ENCODE measurements around the gene WASF3.

The WASF3 gene

DNA sequence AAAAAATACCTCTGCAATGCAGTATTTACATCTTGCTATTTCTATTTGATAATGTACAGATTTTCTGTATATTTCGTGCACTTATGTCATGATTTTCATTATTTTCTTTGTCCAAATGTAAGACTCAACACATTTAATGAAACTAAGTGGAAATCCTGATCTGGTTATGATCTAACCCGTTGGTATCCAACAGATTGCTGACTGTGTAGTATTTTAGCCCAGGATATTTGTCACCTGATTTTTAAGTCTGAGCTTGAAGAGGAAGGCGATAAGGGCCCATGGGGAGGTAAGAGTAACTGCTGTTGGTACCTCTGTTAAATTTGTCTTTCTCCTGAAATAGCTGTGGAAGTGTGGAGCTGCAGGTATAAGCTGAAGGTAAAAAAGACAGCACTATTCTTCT is 45.3 kb downstream of the WASF3 start:
- no peak overlapping the region for H3K4me3 ChIP-seq (replicated peaks; ENCODE audit: insufficient read depth, low read length)
- no peak overlapping the region for H3K27ac ChIP-seq (replicated peaks)
- no peak for DNase-seq (ENCODE audit: low read depth in 1 of 2, low spot score in 1 of 2)
- peaks cover 3% of the 10 kb centered on the region for H3K27me3 ChIP-seq (ENCODE audit: insufficient read depth, poor library complexity, severe bottlenecking)
- TF ChIP-seq POLR2AphosphoS5 (IDR thresholded peaks at IDR 0.05; ENCODE audit: low read depth) (no peak), GABPA (IDR thresholded peaks at IDR 0.05; ENCODE audit: low read depth) (no peak), SPI1 (IDR thresholded peaks at IDR 0.05; ENCODE audit: borderline replicate concordance, low read depth) (no peak)
- TF ChIP-seq, protein P1, sequence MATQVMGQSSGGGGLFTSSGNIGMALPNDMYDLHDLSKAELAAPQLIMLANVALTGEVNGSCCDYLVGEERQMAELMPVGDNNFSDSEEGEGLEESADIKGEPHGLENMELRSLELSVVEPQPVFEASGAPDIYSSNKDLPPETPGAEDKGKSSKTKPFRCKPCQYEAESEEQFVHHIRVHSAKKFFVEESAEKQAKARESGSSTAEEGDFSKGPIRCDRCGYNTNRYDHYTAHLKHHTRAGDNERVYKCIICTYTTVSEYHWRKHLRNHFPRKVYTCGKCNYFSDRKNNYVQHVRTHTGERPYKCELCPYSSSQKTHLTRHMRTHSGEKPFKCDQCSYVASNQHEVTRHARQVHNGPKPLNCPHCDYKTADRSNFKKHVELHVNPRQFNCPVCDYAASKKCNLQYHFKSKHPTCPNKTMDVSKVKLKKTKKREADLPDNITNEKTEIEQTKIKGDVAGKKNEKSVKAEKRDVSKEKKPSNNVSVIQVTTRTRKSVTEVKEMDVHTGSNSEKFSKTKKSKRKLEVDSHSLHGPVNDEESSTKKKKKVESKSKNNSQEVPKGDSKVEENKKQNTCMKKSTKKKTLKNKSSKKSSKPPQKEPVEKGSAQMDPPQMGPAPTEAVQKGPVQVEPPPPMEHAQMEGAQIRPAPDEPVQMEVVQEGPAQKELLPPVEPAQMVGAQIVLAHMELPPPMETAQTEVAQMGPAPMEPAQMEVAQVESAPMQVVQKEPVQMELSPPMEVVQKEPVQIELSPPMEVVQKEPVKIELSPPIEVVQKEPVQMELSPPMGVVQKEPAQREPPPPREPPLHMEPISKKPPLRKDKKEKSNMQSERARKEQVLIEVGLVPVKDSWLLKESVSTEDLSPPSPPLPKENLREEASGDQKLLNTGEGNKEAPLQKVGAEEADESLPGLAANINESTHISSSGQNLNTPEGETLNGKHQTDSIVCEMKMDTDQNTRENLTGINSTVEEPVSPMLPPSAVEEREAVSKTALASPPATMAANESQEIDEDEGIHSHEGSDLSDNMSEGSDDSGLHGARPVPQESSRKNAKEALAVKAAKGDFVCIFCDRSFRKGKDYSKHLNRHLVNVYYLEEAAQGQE (IDR thresholded peaks at IDR 0.05; ENCODE audit: insufficient replicate concordance, low read depth), result no peak
- TF ChIP-seq, protein P2, sequence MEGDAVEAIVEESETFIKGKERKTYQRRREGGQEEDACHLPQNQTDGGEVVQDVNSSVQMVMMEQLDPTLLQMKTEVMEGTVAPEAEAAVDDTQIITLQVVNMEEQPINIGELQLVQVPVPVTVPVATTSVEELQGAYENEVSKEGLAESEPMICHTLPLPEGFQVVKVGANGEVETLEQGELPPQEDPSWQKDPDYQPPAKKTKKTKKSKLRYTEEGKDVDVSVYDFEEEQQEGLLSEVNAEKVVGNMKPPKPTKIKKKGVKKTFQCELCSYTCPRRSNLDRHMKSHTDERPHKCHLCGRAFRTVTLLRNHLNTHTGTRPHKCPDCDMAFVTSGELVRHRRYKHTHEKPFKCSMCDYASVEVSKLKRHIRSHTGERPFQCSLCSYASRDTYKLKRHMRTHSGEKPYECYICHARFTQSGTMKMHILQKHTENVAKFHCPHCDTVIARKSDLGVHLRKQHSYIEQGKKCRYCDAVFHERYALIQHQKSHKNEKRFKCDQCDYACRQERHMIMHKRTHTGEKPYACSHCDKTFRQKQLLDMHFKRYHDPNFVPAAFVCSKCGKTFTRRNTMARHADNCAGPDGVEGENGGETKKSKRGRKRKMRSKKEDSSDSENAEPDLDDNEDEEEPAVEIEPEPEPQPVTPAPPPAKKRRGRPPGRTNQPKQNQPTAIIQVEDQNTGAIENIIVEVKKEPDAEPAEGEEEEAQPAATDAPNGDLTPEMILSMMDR (IDR thresholded peaks at IDR 0.05; ENCODE audit: insufficient read depth, low read length), result no peak

DNA sequence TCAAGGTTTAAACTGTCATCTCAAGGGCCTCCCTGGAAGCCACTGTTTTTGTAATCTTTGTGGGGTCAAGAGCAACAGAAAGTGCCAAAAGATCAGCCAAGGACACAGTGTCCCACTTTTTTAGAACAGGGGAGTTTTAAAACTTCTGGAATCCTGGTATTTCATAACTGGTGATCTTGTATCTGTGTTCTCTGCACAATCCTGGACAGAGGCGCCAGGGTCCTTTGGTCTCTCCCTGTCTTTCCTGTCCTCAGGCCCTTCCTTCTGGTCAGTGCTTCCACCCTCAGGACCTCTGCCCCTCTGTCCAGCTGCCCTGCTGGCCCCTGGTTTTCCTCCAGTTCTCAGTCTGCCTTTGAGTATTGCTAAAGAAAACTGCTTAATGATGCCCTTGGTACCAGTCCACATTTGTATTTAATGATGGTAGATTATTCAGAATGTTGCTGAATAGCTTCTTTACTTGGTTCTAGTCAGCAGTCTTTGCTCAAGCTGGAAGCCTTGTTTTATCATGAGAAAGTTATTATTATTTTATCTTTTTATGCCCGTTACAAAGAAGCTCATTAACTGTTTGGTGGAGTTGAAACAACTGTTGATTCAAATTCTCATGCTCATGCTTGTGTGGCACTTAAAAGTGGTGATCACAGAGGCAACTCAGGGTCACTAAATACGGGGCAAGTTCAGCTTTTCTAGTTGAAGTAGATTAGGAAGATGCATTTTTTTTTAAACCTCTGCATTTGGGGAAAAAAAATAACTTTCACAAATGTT is 47.5 kb downstream of the WASF3 start:
- peaks cover 3% of the 10 kb centered on the region for H3K27me3 ChIP-seq (ENCODE audit: insufficient read depth, poor library complexity, severe bottlenecking)
- DNase-seq (ENCODE audit: low read depth in 1 of 2, low spot score in 1 of 2), result no peak
- TF ChIP-seq GABPA (IDR thresholded peaks at IDR 0.05; ENCODE audit: low read depth), result no peak
- no peak for TF ChIP-seq SPI1 (IDR thresholded peaks at IDR 0.05; ENCODE audit: borderline replicate concordance, low read depth)
- TF ChIP-seq, protein P2 (IDR thresholded peaks at IDR 0.05; ENCODE audit: insufficient read depth, low read length), result no peak
- TF ChIP-seq, protein P1 (IDR thresholded peaks at IDR 0.05; ENCODE audit: insufficient replicate concordance, low read depth), result no peak
- TF ChIP-seq POLR2AphosphoS5 (IDR thresholded peaks at IDR 0.05; ENCODE audit: low read depth), result no peak
- no peak overlapping the region for H3K27ac ChIP-seq (replicated peaks)
- H3K4me3 ChIP-seq (replicated peaks; ENCODE audit: insufficient read depth, low read length), result no peak overlapping the region

DNA sequence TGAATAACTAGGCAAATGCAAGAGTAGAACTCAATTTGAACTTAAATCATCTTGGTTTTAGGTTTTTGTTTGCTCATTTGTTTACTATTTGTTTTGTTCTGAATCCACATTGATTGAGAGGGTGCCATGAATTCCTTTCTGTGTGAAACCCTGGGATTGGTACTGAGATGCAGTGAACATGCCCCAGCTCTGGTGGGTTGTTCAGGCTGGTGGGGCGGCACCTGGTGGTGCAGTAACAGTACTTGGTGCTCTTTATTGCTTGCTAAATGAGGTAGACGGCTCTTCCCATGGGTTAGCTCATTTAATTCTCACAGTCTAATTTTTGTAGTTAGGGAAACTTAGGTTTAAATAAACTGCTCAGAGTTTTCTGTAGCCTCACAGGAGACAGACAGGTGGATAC is 48.4 kb downstream of the WASF3 start:
- DNase-seq (ENCODE audit: low read depth in 1 of 2, low spot score in 1 of 2), result no peak
- Histone ChIP-seq H3K27me3 (ENCODE audit: insufficient read depth, poor library complexity, severe bottlenecking) (peaks cover 3% of the 10 kb centered on the region), H3K27ac (replicated peaks) (no peak overlapping the region), H3K4me3 (replicated peaks; ENCODE audit: insufficient read depth, low read length) (no peak overlapping the region)
- TF ChIP-seq, protein P2 (IDR thresholded peaks at IDR 0.05; ENCODE audit: insufficient read depth, low read length), result no peak
- no peak for TF ChIP-seq GABPA (IDR thresholded peaks at IDR 0.05; ENCODE audit: low read depth)
- TF ChIP-seq SPI1 (IDR thresholded peaks at IDR 0.05; ENCODE audit: borderline replicate concordance, low read depth), result no peak
- TF ChIP-seq, protein P1 (IDR thresholded peaks at IDR 0.05; ENCODE audit: insufficient replicate concordance, low read depth), result no peak
- no peak for TF ChIP-seq POLR2AphosphoS5 (IDR thresholded peaks at IDR 0.05; ENCODE audit: low read depth)
